ENCODE data around the gene GSTT2. TPM values are rescaled to one million over a fixed set of nuclear protein-coding genes. Genes with fewer than 3 reads are reported as not detected.
"Not testable (repeated sequence)": the region's sequence is repeated elsewhere in the genome, so short reads cannot be mapped to it uniquely, and the experiment has no call there.

GSTT2 gene
- total RNA-seq, 1 donor from 2014 or later: 0.60 TPM

DNA sequence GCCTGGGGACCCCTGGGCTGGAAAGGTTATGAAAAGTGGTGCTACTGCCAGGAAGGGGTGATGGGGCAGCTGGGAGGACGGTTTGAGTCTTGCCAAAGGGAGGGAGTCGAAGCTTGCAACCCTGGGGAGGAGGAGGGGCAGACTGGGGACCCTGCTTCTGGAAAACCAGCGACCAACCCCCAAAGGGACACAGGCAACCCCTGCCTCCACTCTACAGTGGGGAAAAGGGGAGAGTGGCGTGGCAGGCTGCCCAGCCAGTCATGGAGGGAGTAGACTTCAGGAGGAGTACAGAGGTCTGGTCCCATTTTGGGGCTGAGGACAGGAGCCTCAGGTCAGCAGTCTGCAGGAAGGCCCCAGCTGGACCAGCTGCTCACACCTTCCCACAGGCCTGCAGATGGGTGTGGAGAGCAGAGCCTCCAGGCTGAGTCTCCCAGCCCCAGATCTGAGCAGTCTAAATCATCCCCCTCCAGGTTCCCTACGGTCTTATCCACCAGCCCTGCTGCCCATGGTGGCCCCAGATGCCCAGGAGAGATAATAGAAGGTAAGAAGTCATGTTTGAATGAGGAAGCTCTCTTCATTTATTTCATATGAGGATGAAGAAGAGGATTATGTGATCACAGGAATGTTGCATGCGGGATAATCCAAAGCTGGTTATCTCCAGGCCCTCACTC lies 9.0 kb upstream of the GSTT2 start:
- DNase-seq (ENCODE audit: low spot score, unreplicated experiment): no peak
- H3K9me3 Mint-ChIP-seq (ENCODE audit: low read depth): no peaks in the 10 kb centered on the region
- H3K36me3 Mint-ChIP-seq (ENCODE audit: insufficient read depth): peaks cover 15% of the 10 kb centered on the region
- TF ChIP-seq, protein P1, sequence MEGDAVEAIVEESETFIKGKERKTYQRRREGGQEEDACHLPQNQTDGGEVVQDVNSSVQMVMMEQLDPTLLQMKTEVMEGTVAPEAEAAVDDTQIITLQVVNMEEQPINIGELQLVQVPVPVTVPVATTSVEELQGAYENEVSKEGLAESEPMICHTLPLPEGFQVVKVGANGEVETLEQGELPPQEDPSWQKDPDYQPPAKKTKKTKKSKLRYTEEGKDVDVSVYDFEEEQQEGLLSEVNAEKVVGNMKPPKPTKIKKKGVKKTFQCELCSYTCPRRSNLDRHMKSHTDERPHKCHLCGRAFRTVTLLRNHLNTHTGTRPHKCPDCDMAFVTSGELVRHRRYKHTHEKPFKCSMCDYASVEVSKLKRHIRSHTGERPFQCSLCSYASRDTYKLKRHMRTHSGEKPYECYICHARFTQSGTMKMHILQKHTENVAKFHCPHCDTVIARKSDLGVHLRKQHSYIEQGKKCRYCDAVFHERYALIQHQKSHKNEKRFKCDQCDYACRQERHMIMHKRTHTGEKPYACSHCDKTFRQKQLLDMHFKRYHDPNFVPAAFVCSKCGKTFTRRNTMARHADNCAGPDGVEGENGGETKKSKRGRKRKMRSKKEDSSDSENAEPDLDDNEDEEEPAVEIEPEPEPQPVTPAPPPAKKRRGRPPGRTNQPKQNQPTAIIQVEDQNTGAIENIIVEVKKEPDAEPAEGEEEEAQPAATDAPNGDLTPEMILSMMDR (IDR thresholded peaks at IDR 0.05; ENCODE audit: unreplicated experiment): no peak
- H3K27ac Mint-ChIP-seq: no peak overlapping the region
- no peaks in the 10 kb centered on the region for H3K27me3 Mint-ChIP-seq
- no peaks in the 10 kb centered on the region for H3K4me1 Mint-ChIP-seq (ENCODE audit: low read depth)
- H3K4me3 Mint-ChIP-seq (ENCODE audit: low read depth): no peak overlapping the region

DNA sequence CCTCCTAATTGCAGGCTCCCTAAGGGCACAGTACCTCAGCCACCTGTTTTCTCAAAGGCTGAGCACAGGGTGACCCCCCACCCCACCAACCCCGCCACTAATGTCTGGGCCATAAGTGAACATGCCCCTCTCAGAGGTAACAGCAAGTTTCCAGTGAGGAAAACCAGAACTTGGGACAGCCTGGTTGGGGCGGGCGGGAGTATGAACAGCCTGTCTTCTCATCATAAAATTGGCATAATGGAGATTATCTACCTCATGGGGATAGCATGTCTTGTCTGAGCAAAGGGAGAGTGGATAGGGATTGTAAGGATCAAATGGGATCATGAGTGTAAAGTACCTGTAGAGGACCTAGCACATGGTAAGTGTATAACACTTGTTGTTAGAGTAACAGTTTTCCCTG lies 8.0 kb upstream of the GSTT2 start:
- peak overlapping the region; percentile 11 for H3K4me3 Mint-ChIP-seq (ENCODE audit: low read depth)
- not testable (repeated sequence) for DNase-seq (ENCODE audit: low spot score, unreplicated experiment); H3K9me3 Mint-ChIP-seq (ENCODE audit: low read depth); H3K27me3 Mint-ChIP-seq; H3K27ac Mint-ChIP-seq; H3K4me1 Mint-ChIP-seq (ENCODE audit: low read depth)
- peaks cover 15% of the 10 kb centered on the region for H3K36me3 Mint-ChIP-seq (ENCODE audit: insufficient read depth)

DNA sequence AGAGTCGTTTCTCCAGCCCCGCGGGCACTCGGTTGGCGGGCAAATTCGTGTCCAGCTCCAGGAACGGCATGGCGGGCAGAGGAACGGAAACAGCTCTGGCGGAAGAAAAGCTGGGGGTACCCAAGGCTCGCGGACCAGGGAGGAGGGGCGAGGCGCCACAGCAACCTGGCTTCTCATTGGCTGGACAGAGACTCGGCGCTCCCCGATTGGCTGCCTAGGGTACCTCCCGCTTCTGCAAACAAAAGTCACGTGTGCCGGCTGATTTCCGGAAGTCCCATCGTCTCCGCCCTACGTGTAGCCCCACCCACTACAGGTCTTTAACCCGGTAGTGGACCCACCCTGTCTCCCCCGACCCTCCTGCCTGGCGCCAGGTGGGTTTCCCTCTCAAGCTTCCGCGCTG lies 5.6 kb upstream of the GSTT2 start, which contains the start of gene DDT:
TSS of gene DDT (minus strand) at position 97 of the 400 bp plus-strand sequence. CDS start at position 70, 27 bp downstream.
- not testable (repeated sequence) for H3K27ac Mint-ChIP-seq; DNase-seq (ENCODE audit: low spot score, unreplicated experiment); H3K27me3 Mint-ChIP-seq; H3K4me3 Mint-ChIP-seq (ENCODE audit: low read depth); H3K4me1 Mint-ChIP-seq (ENCODE audit: low read depth); H3K9me3 Mint-ChIP-seq (ENCODE audit: low read depth)
- peaks cover 11% of the 10 kb centered on the region for H3K36me3 Mint-ChIP-seq (ENCODE audit: insufficient read depth)

DNA sequence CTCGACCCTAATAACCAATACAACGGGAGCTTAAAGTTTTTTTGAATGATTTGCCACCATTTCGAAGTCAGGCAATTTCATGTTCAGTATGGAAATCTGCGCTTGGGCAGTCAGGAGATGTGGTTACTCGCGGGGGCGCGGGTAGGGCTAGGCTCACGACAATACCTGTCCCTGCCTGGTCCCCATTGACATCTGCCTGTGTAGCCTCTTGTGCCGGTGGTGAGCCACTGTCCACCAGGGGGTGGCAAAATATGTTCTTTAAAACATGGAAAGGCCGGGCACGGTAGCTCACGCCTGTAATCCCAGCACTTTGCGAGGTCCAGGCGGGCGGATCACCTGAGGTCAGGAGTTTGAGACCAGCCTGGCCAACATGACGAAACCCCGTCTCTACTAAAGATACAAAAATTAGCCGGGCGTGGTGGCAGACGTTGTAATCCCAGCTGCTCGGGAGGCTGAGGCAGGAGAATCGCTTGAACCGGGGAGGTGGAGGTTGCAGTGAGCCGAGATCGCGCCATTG lies 5.0 kb upstream of the GSTT2 start:
- H3K36me3 Mint-ChIP-seq (ENCODE audit: insufficient read depth): peaks cover 10% of the 10 kb centered on the region
- not testable (repeated sequence) for H3K4me3 Mint-ChIP-seq (ENCODE audit: low read depth); H3K4me1 Mint-ChIP-seq (ENCODE audit: low read depth); H3K27ac Mint-ChIP-seq; H3K9me3 Mint-ChIP-seq (ENCODE audit: low read depth); DNase-seq (ENCODE audit: low spot score, unreplicated experiment); H3K27me3 Mint-ChIP-seq

DNA sequence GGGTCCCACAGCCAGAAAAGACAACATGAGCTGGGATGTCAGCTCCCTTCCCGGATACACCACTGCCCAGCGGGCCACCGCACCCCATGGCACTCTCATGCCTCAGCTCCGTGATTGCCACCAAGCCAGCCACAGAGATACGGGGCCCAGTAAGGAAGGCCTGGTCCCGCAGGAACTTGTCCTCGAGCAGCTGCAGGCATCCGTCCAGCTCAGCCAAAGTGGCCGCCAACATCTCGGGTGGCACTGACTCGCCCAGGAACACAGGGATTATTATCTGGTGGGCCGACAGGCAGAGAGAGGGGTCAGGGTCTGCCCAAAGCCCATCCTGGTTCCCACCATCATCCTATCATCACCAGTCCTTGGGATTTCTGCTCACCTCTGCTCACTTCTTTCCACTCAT lies 2.6 kb upstream of the GSTT2 start:
- H3K4me1 Mint-ChIP-seq (ENCODE audit: low read depth); H3K9me3 Mint-ChIP-seq (ENCODE audit: low read depth); DNase-seq (ENCODE audit: low spot score, unreplicated experiment); H3K27ac Mint-ChIP-seq; H3K27me3 Mint-ChIP-seq; H3K36me3 Mint-ChIP-seq (ENCODE audit: insufficient read depth); H3K4me3 Mint-ChIP-seq (ENCODE audit: low read depth): not testable (repeated sequence)

DNA sequence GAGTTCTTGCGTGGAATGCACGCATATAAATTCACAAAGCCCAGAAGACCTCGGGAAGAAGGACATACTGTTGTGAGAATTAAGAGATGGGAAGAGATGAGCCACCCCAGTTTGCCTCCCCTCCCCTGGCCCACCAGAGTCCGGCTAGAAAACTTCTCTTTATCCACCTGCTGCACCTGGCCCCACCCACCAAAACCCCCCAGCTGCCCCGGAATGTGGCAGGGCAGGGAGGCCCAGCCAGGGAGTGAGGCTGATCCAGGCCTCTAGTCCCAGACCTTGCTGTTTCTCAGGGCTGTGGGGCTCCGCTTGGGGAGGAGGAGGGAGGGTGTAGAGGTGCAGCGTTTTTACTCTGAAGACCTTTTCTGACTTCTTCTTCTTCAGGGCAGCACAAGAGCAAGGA lies 633 bp downstream of the GSTT2 start:
- H3K4me1 Mint-ChIP-seq (ENCODE audit: low read depth); H3K27ac Mint-ChIP-seq; H3K36me3 Mint-ChIP-seq (ENCODE audit: insufficient read depth); H3K27me3 Mint-ChIP-seq; DNase-seq (ENCODE audit: low spot score, unreplicated experiment); H3K9me3 Mint-ChIP-seq (ENCODE audit: low read depth); H3K4me3 Mint-ChIP-seq (ENCODE audit: low read depth): not testable (repeated sequence)

DNA sequence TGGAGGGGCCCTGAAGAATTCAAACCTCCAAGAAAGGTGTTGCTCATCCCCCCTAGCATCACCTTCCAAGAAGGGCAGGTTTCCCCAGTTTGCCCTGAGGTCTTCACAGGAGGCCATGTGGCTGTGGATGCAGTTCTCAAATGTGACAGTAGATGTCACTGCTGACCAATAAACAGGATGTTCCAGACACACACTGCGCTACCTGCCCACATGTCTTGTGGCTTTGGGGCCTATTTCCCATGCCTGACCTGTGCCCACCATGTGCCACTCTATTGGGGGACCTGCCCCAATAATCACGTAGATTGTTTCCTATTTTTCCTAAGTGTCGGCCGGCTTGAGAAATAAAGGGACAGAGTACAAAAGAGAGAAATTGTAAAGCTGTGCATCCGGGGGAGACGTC lies 4.5 kb downstream of the GSTT2 start:
- Mint-ChIP-seq H3K4me3 (ENCODE audit: low read depth) (no peak overlapping the region), H3K27ac (no peak overlapping the region)

GRCh38 chr22:23986089-23986488 lies 6.2 kb downstream of the GSTT2 start:
- H3K4me1 Mint-ChIP-seq (ENCODE audit: low read depth); H3K36me3 Mint-ChIP-seq (ENCODE audit: insufficient read depth); H3K9me3 Mint-ChIP-seq (ENCODE audit: low read depth); H3K27ac Mint-ChIP-seq; H3K27me3 Mint-ChIP-seq; DNase-seq (ENCODE audit: low spot score, unreplicated experiment); H3K4me3 Mint-ChIP-seq (ENCODE audit: low read depth): not testable (repeated sequence)

More for the DNA sequence above, 4.5 kb downstream of the GSTT2 start:
- H3K4me1 Mint-ChIP-seq (ENCODE audit: low read depth): no peaks in the 10 kb centered on the region
- no peak for DNase-seq (ENCODE audit: low spot score, unreplicated experiment)
- TF ChIP-seq, protein P1 (IDR thresholded peaks at IDR 0.05; ENCODE audit: unreplicated experiment): no peak
- no peaks in the 10 kb centered on the region for H3K36me3 Mint-ChIP-seq (ENCODE audit: insufficient read depth)
- no peaks in the 10 kb centered on the region for H3K27me3 Mint-ChIP-seq
- no peaks in the 10 kb centered on the region for H3K9me3 Mint-ChIP-seq (ENCODE audit: low read depth)

- not testable (repeated sequence) for H3K9me3 Mint-ChIP-seq (ENCODE audit: low read depth); DNase-seq (ENCODE audit: low spot score, unreplicated experiment); H3K36me3 Mint-ChIP-seq (ENCODE audit: insufficient read depth); H3K4me1 Mint-ChIP-seq (ENCODE audit: low read depth); H3K27me3 Mint-ChIP-seq; H3K4me3 Mint-ChIP-seq (ENCODE audit: low read depth); H3K27ac Mint-ChIP-seq
These were observed 6.7 kb downstream of the GSTT2 start for GRCh38 chr22:23986538-23987178.

DNA sequence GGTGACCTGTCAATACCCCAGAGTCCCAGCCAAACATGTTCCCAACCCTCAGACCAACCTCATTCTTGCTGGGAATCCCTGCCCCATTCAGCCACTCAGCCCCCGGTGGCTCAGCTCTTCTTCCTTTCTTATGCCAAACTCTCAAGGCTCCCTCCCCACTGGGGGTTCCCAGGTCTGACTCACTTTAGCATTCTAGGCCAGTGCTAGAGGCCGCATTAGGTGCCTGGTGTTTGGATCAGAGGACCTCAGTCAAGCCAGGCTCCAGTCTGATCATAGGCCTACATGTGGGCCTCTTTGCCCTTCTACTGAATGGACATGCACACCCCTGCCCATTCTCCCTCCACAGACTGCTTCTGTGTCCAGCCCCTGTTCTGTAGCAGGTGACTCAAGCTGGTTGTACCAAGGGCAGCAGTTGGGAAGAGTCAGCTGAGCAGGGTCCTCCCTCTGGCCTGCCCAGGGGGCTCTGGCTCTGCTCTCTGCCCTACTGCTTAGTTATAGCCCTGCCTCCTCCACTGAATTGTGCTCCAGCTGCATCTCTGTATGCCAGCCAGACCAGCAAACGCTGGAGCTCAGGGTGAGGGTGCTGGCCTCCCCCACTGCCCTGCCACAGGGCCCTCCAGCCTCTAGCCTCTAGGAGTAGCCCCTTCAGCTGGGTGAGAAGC lies 9.8 kb downstream of the GSTT2 start:
- not testable (repeated sequence) for H3K27me3 Mint-ChIP-seq; H3K27ac Mint-ChIP-seq; H3K4me3 Mint-ChIP-seq (ENCODE audit: low read depth); H3K36me3 Mint-ChIP-seq (ENCODE audit: insufficient read depth); DNase-seq (ENCODE audit: low spot score, unreplicated experiment); H3K4me1 Mint-ChIP-seq (ENCODE audit: low read depth); H3K9me3 Mint-ChIP-seq (ENCODE audit: low read depth)

GRCh38 chr22:23993080-23993479 lies 13.1 kb downstream of the GSTT2 start:
- not testable (repeated sequence) for H3K27ac Mint-ChIP-seq; H3K36me3 Mint-ChIP-seq (ENCODE audit: insufficient read depth); H3K27me3 Mint-ChIP-seq; H3K4me3 Mint-ChIP-seq (ENCODE audit: low read depth); H3K4me1 Mint-ChIP-seq (ENCODE audit: low read depth); H3K9me3 Mint-ChIP-seq (ENCODE audit: low read depth); DNase-seq (ENCODE audit: low spot score, unreplicated experiment)
